HepG2 (cell line): ENCODE measurements around the gene CCT7. TPM values are rescaled to one million over a fixed set of nuclear protein-coding genes. Genes with fewer than 3 reads are reported as not detected.

Source experiments
- ATAC-seq: fragments of 200-7000 bp; cut with Tn5 transposase; 3 replicates; pipeline ENCODE4 v1.9.1; 2020; ENCODE audit warnings: mild to moderate bottlenecking, moderate library complexity
- BruUV-seq: library from RNA; stranded (reverse); fragments of 400-500 nt; replicated peaks from 2 replicates; lab custom pipeline; 2021; lab: Mats Ljungman, UMichigan
- CTCF ChIA-PET: fragments of 300-600 bp; formaldehyde crosslinking; extraction: SDS; loops from one replicate; lab custom pipeline; 2021; ENCODE audit warnings: low total read pairs, inconsistent platforms, low intra/inter-chr PET ratio; lab: Yijun Ruan, JAX
- POLR2A ChIA-PET: fragments of 350-600 bp; sonication (Branson Sonifier 250); formaldehyde crosslinking; loops from one replicate; lab custom pipeline; 2020; ENCODE audit warnings: antibody characterized with exemption, inconsistent platforms; lab: Yijun Ruan, JAX
- DNase-seq: peaks from one replicate; pipeline ENCODE4 v3.0.0-alpha.2; 2015; ENCODE audit warnings: low spot score
- FAIRE-seq: peaks from 3 replicates; lab custom pipeline; 2011; peaks lifted over from hg19 to GRCh38; lab: Jason Lieb, UNC
- H2AFZ ChIP-seq: one replicate; pipeline ENCODE4 v1.6.1; 2011; ENCODE audit warnings: low read length, inconsistent platforms
- H3K27ac ChIP-seq: fragments of 300-600 bp; 3 replicates; pipeline ENCODE4 v1.8.0; 2011; ENCODE audit warnings: mixed run types, mild to moderate bottlenecking, mixed read lengths, low read length, inconsistent platforms; ENCODE audit not compliant: insufficient read depth; ENCODE audit errors: extremely low read length
- H3K27me3 ChIP-seq, 2 experiments: fragments of 200-600 bp in 1 of 2; 2 replicates in 1 of 2; 3 replicates in 1 of 2; pipeline versions ENCODE4 v1.6.0 to v1.8.0; 2011; ENCODE audit warnings: low read length in 2 of 2, mild to moderate bottlenecking in 2 of 2, moderate library complexity in 2 of 2, inconsistent platforms in 1 of 2; ENCODE audit not compliant: insufficient read depth in 2 of 2, control insufficient read depth in 1 of 2
- H3K36me3 ChIP-seq, 2 experiments: fragments of 200-600 bp in 1 of 2; replicated peaks in 1 of 2; 2 replicates in 1 of 2; 3 replicates in 1 of 2; pipeline versions ENCODE4 v1.5.1 to v1.8.0; 2011; ENCODE audit warnings: low read length in 2 of 2, inconsistent platforms in 1 of 2; ENCODE audit not compliant: insufficient read depth in 2 of 2, control insufficient read depth in 1 of 2
- H3K4me1 ChIP-seq: 2 replicates; pipeline ENCODE4 v1.5.1; 2012; ENCODE audit warnings: low read length, inconsistent platforms; ENCODE audit not compliant: insufficient read depth
- H3K4me2 ChIP-seq: 2 replicates; pipeline ENCODE4 v1.6.0; 2011; ENCODE audit warnings: low read depth, low read length, inconsistent platforms
- H3K4me3 ChIP-seq, 3 experiments: fragments of 200-600 bp in 1 of 3; sonication (generic), shearing (Covaris generic) in 1 of 3; replicated peaks in 1 of 3; 2 replicates each; pipeline ENCODE4 v1.5.1; 2011 to 2016; ENCODE audit warnings: low read length in 3 of 3, inconsistent platforms in 2 of 3, low read depth in 2 of 3, mild to moderate bottlenecking in 2 of 3, control low read depth in 1 of 3, mixed read lengths in 1 of 3; ENCODE audit not compliant: insufficient read depth in 1 of 3
- H3K79me2 ChIP-seq: one replicate; pipeline ENCODE4 v1.6.1; 2011; ENCODE audit warnings: low read length, inconsistent platforms; ENCODE audit not compliant: insufficient read depth
- H3K9ac ChIP-seq: 2 replicates; pipeline ENCODE4 v1.6.0; 2011; ENCODE audit warnings: mild to moderate bottlenecking, low read depth, low read length, inconsistent platforms; ENCODE audit not compliant: insufficient read depth
- H3K9me3 ChIP-seq: 2 replicates; pipeline ENCODE4 v1.5.1; 2012; ENCODE audit warnings: mild to moderate bottlenecking, low read length
- H4K20me1 ChIP-seq: 2 replicates; pipeline ENCODE4 v1.6.0; 2011; ENCODE audit warnings: inconsistent platforms, mild to moderate bottlenecking, low read length, moderate library complexity; ENCODE audit not compliant: insufficient read depth
- RBM39 ChIP-seq: fragments of 200-400 bp; formaldehyde crosslinking; IDR thresholded peaks from one replicate; pipeline ENCODE4 v1.6.1; 2018; ENCODE audit warnings: antibody characterized with exemption, mild to moderate bottlenecking, low read depth, low read length; ENCODE audit not compliant: poor library complexity, severe bottlenecking
- SETDB1 ChIP-seq: sonication (generic); formaldehyde crosslinking; IDR thresholded peaks from 2 replicates; pipeline ENCODE4 v1.5.1; 2020; ENCODE audit warnings: missing genetic modification reagents, mild to moderate bottlenecking, borderline replicate concordance
- SMARCC2 ChIP-seq: fragments of 450-650 bp; IDR thresholded peaks from 2 replicates; pipeline ENCODE4 v1.6.1; 2017; ENCODE audit warnings: antibody characterized with exemption, mild to moderate bottlenecking
- SYNCRIP ChIP-seq: fragments of 200-400 bp; formaldehyde crosslinking; IDR thresholded peaks from 2 replicates; pipeline ENCODE4 v1.6.1; 2018; ENCODE audit warnings: mild to moderate bottlenecking, low read depth, low read length; ENCODE audit not compliant: insufficient read depth
- ZBED4 ChIP-seq: sonication (generic); formaldehyde crosslinking; IDR thresholded peaks from 2 replicates; pipeline ENCODE4 v1.4.0; 2020; ENCODE audit warnings: missing genetic modification reagents, borderline replicate concordance
- ZBTB42 ChIP-seq: sonication (generic); formaldehyde crosslinking; IDR thresholded peaks from 2 replicates; pipeline ENCODE4 v1.5.0; 2020; ENCODE audit warnings: mild to moderate bottlenecking, missing genetic modification reagents
- ZBTB7A ChIP-seq: sonication (generic); formaldehyde crosslinking; IDR thresholded peaks from 2 replicates; pipeline ENCODE4 v1.8.0; 2022; ENCODE audit warnings: mild to moderate bottlenecking, missing genetic modification reagents
- ZHX1 ChIP-seq: sonication (generic); formaldehyde crosslinking; IDR thresholded peaks from 2 replicates; pipeline ENCODE4 v1.8.1; 2022; ENCODE audit warnings: low read depth, mild to moderate bottlenecking, missing genetic modification reagents
- ZMYM3 ChIP-seq: sonication (generic); formaldehyde crosslinking; IDR thresholded peaks from 2 replicates; pipeline ENCODE4 v1.5.1; 2020; ENCODE audit warnings: mild to moderate bottlenecking, missing genetic modification reagents
- ZNF10 ChIP-seq: sonication (generic); formaldehyde crosslinking; IDR thresholded peaks from 2 replicates; pipeline ENCODE4 v1.4.0; 2020; ENCODE audit warnings: mild to moderate bottlenecking, low read depth, missing genetic modification reagents, borderline replicate concordance
- ZNF232 ChIP-seq: sonication (generic); formaldehyde crosslinking; IDR thresholded peaks from 2 replicates; pipeline ENCODE4 v1.4.0; 2020; ENCODE audit warnings: missing genetic modification reagents, borderline replicate concordance
- ZNF672 ChIP-seq: sonication (generic); formaldehyde crosslinking; IDR thresholded peaks from 2 replicates; pipeline ENCODE4 v1.8.1; 2022; ENCODE audit warnings: missing genetic modification reagents
- ZNF777 ChIP-seq: sonication (generic); formaldehyde crosslinking; IDR thresholded peaks from 2 replicates; pipeline ENCODE4 v1.4.0; 2020; ENCODE audit warnings: missing genetic modification reagents
- ZNF788 ChIP-seq: sonication (generic); formaldehyde crosslinking; IDR thresholded peaks from 2 replicates; pipeline ENCODE4 v1.5.0; 2020; ENCODE audit warnings: mild to moderate bottlenecking, missing genetic modification reagents, borderline replicate concordance
- WGBS: methylation state at CpG from one replicate; pipeline ENCODE4 v1.1.6; 2017; ENCODE audit warnings: low lambda C conversion rate; 5-methylcytosine and 5-hydroxymethylcytosine counted together
- in situ Hi-C: cut with HindIII; loops from 2 replicates; pipeline ENCODE4 v1.10.0; 2017; ENCODE audit warnings: low pct_unique_long_range_greater_than_20kb; ENCODE audit not compliant: extremely low pct_ligation_motif_present
- intact Hi-C: fragments of 100-400 bp; cut with micrococcal nuclease; formaldehyde crosslinking; loops from one replicate; pipeline ENCODE4 v1.10.0; 2022; ENCODE audit not compliant: unreplicated experiment
- polyA plus RNA-seq, 8 experiments: library from polyadenylated mRNA; depleted of rRNA in 3 of 8; stranded (reverse) in 7 of 8; unstranded in 1 of 8; fragments of >200 nt; fragmentation: Illumina TruSeq in 4 of 8; extraction: Trizol in 4 of 8; gene quantifications; 2 replicates each; pipeline versions ENCODE4 v1.2.1 to v1.2.3, GENCODE V29; 2011 to 2016; ENCODE audit warnings: low read depth in 4 of 8, missing spikeins in 1 of 8, mixed read lengths in 1 of 8; ENCODE audit not compliant: insufficient read depth in 1 of 8
- total RNA-seq, 5 experiments: library from RNA; depleted of rRNA; stranded (reverse); fragments of >200 nt; fragmentation: Illumina TruSeq; extraction: Trizol; gene quantifications; 2 replicates each; pipeline ENCODE4 v1.2.3, GENCODE V29; 2016; ENCODE audit warnings: low read depth in 1 of 5

The CCT7 gene
- total and polyA plus RNA-seq, 2 of the 13 experiments (the other 11 are each of a cell fraction or from before 2014, with no cell fraction given) = 347 to 517 TPM

GRCh38 chr2:73281244-73281643 is 47.1 kb downstream of the CCT7 start (continued):
- no peak for TF ChIP-seq SMARCC2

GRCh38 chr2:73282924-73283544 is 48.9 kb downstream of the CCT7 start:
- Histone ChIP-seq H3K9me3 (no peaks in the 10 kb centered on the region), H3K27me3 (no peaks in the 10 kb centered on the region; a peak in 1 of 5 replicates), H3K36me3 (no peaks in the 10 kb centered on the region), H4K20me1 (no peaks in the 10 kb centered on the region), H3K4me2 (peak overlapping the region; percentile 98), H3K79me2 (peaks cover 8% of the 10 kb centered on the region), H3K4me3 (peak overlapping the region; percentile 61 to 87 (median 85)), H3K4me1 (peaks cover 25% of the 10 kb centered on the region), H3K27ac (peak overlapping the region; percentile 50), H2AFZ (no peak overlapping the region), H3K9ac (peak overlapping the region; percentile 74)
- POLR2A ChIA-PET = no interaction called here
- peak; percentile 53 for FAIRE-seq
- BruUV-seq = no TSS peak
- DNase-seq = no peak
- peak; percentile 14 for ATAC-seq
- CTCF ChIA-PET = no interaction called here
- in situ Hi-C loops = no loop called here
- intact Hi-C loops = loop anchor here (5.0 kb wide), 1 partner anchor 51 kb away; the partner anchor contains the start of genes CCT7 and PRADC1
- WGBS = 26% methylated on average over 5 of the region's 5 CpGs
- TF ChIP-seq ZNF777 (CRISPR knock-in tag) = 0 out of 2 replicates have a peak, but pooled peaks have one; percentile 1
- TF ChIP-seq ZHX1 (CRISPR knock-in tag) = no peak
- 0 out of 2 replicates have a peak, but pooled peaks have one; percentile 8 for TF ChIP-seq ZBTB42
- peak; percentile 35; the same call in 1 of the 2 replicates for TF ChIP-seq ZNF788 (CRISPR knock-in tag)
- TF ChIP-seq SETDB1 (CRISPR knock-in tag) = 0 out of 2 replicates have a peak, but pooled peaks have one; percentile 6
- 0 out of 2 replicates have a peak, but pooled peaks have one; percentile 29 for TF ChIP-seq ZBTB7A (CRISPR knock-in tag)
- TF ChIP-seq ZBED4 (CRISPR knock-in tag) = no peak
- TF ChIP-seq RBM39 = no peak
- no peak for TF ChIP-seq ZNF10 (CRISPR knock-in tag)
- TF ChIP-seq ZMYM3 (CRISPR knock-in tag) = peak; percentile 38; the same call in 1 of the 2 replicates
- TF ChIP-seq ZNF672 = peak; percentile 82; the same call in 1 of the 2 replicates
- TF ChIP-seq SYNCRIP = no peak
- TF ChIP-seq ZNF232 (CRISPR knock-in tag) = 0 out of 2 replicates have a peak, but pooled peaks have one; percentile 4
